ENCODE measurements around the gene SYT11.

The SYT11 gene

GRCh38 chr1:155900161-155900560, 40.8 kb downstream of the SYT11 start:
- ATAC-seq (ENCODE audit: low read depth): no peak

GRCh38 chr1:155904261-155904660, 44.9 kb downstream of the SYT11 start:
- Histone ChIP-seq H3K4me3 (ENCODE audit: severe bottlenecking) (no peak overlapping the region), H3K9me3 (ENCODE audit: severe bottlenecking) (no peaks in the 10 kb centered on the region), H3K27ac (ENCODE audit: poor library complexity, severe bottlenecking) (no peak overlapping the region), H3K36me3 (ENCODE audit: low read depth) (peaks cover 100% of the 10 kb centered on the region), H3K4me1 (ENCODE audit: insufficient read depth, poor library complexity, severe bottlenecking) (no peaks in the 10 kb centered on the region), H3K27me3 (ENCODE audit: insufficient read depth, poor library complexity, severe bottlenecking) (no peaks in the 10 kb centered on the region)
- no peak for DNase-seq (ENCODE audit: low spot score)
- no peak for ATAC-seq (ENCODE audit: low read depth)
- no peak for TF ChIP-seq CTCF (IDR thresholded peaks at IDR 0.05; ENCODE audit: poor library complexity, severe bottlenecking)

More at GRCh38 chr1:155900161-155900560, 40.8 kb downstream of the SYT11 start:
- no peak overlapping the region for H3K4me3 ChIP-seq (ENCODE audit: severe bottlenecking)
- H3K9me3 ChIP-seq (ENCODE audit: severe bottlenecking): no peaks in the 10 kb centered on the region
- no peaks in the 10 kb centered on the region for H3K4me1 ChIP-seq (ENCODE audit: insufficient read depth, poor library complexity, severe bottlenecking)
- no peaks in the 10 kb centered on the region for H3K27me3 ChIP-seq (ENCODE audit: insufficient read depth, poor library complexity, severe bottlenecking)
- H3K27ac ChIP-seq (ENCODE audit: poor library complexity, severe bottlenecking): no peak overlapping the region
- no peak for DNase-seq (ENCODE audit: low spot score)
- TF ChIP-seq CTCF (IDR thresholded peaks at IDR 0.05; ENCODE audit: poor library complexity, severe bottlenecking): no peak
- peaks cover 84% of the 10 kb centered on the region for H3K36me3 ChIP-seq (ENCODE audit: low read depth)

GRCh38 chr1:155909894-155910293, 50.5 kb downstream of the SYT11 start:
- H3K27ac ChIP-seq (ENCODE audit: poor library complexity, severe bottlenecking): peak overlapping the region; percentile 73

GRCh38 chr1:155910621-155911121, 51.3 kb downstream of the SYT11 start:
- peak overlapping the region; percentile 36 for H3K4me3 ChIP-seq (ENCODE audit: severe bottlenecking)
- H3K27me3 ChIP-seq (ENCODE audit: insufficient read depth, poor library complexity, severe bottlenecking): no peaks in the 10 kb centered on the region
- H3K4me1 ChIP-seq (ENCODE audit: insufficient read depth, poor library complexity, severe bottlenecking): peaks cover 8% of the 10 kb centered on the region
- DNase-seq (ENCODE audit: low spot score): no peak
- ATAC-seq (ENCODE audit: low read depth): peak; percentile 41
- peak overlapping the region; percentile 73 for H3K27ac ChIP-seq (ENCODE audit: poor library complexity, severe bottlenecking)
- TF ChIP-seq CTCF (IDR thresholded peaks at IDR 0.05; ENCODE audit: poor library complexity, severe bottlenecking): peak; percentile 18
- no peaks in the 10 kb centered on the region for H3K9me3 ChIP-seq (ENCODE audit: severe bottlenecking)
- H3K36me3 ChIP-seq (ENCODE audit: low read depth): peaks cover 85% of the 10 kb centered on the region

More at GRCh38 chr1:155909894-155910293, 50.5 kb downstream of the SYT11 start:
- ATAC-seq (ENCODE audit: low read depth): no peak; the same call in 2 of the 3 replicates
- H3K9me3 ChIP-seq (ENCODE audit: severe bottlenecking): no peaks in the 10 kb centered on the region
- H3K36me3 ChIP-seq (ENCODE audit: low read depth): peaks cover 85% of the 10 kb centered on the region
- TF ChIP-seq CTCF (IDR thresholded peaks at IDR 0.05; ENCODE audit: poor library complexity, severe bottlenecking): no peak
- no peaks in the 10 kb centered on the region for H3K27me3 ChIP-seq (ENCODE audit: insufficient read depth, poor library complexity, severe bottlenecking)
- no peak overlapping the region for H3K4me3 ChIP-seq (ENCODE audit: severe bottlenecking)
- H3K4me1 ChIP-seq (ENCODE audit: insufficient read depth, poor library complexity, severe bottlenecking): peaks cover 8% of the 10 kb centered on the region
- DNase-seq (ENCODE audit: low spot score): no peak
